Measurements from ENCODE around the gene GASK1B. TPM values are rescaled to one million over a fixed set of nuclear protein-coding genes. Genes with fewer than 3 reads are reported as not detected.

Gene GASK1B
- polyA plus RNA-seq, 1 donor (not counting 4 experiments of a cell fraction or from before 2014, with no cell fraction given), result 2.1 TPM

DNA sequence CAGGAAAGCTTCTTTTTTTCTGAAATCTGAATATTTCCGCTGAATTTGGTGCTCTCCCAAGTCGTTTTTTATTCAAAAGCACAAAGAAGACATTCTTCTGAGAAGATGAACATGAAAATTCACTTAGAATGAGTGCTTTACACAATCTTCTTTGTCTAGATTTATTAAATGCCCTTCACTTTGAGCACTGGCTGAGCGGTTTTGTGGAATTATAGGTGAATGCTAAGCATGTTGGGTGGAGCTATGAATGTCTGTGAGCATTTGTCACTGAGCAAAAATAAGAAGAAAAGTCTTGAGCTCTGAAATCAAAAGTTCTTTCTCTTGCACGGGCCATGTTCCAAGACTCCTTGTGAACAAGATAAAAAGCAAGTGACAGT lies 13.1 kb downstream of the GASK1B start:
- peaks cover 13% of the 10 kb centered on the region for H3K4me1 ChIP-seq (ENCODE audit: control insufficient read depth, extremely low read depth, insufficient read depth, low read length)
- H3K4me3 ChIP-seq (ENCODE audit: control insufficient read depth in 2 of 3, extremely low read depth in 1 of 3, insufficient read depth in 2 of 3, low read depth in 1 of 3, low read length in 3 of 3), result no peak overlapping the region
- no peak for TF ChIP-seq CTCF (optimal IDR thresholded peaks at IDR 0.05 in 1 of 3, IDR thresholded peaks at IDR 0.05 in 1 of 3, conservative IDR thresholded peaks at IDR 0.05 in 1 of 3; ENCODE audit: extremely low read depth in 1 of 3, insufficient read depth in 2 of 3, low read length in 3 of 3)
- TF ChIP-seq EZH2 (IDR thresholded peaks at IDR 0.05; ENCODE audit: low read length), result no peak
- DNase-seq (ENCODE audit: low read depth, low spot score) (no peak), FAIRE-seq (no peak)
- no peaks in the 10 kb centered on the region for H4K20me1 ChIP-seq (ENCODE audit: control insufficient read depth, extremely low read depth, insufficient read depth, low read length)
- no peaks in the 10 kb centered on the region for H3K9me1 ChIP-seq (ENCODE audit: control insufficient read depth, extremely low read depth, insufficient read depth, low read length)
- dilution Hi-C loops (cut with MboI; ENCODE audit: extremely low pct_ligation_motif_present, low sequenced_read_pairs), result no loop called here
- H3K4me2 ChIP-seq (ENCODE audit: control insufficient read depth, extremely low read depth, insufficient read depth, low read depth, low read length), result no peak overlapping the region
- H3K36me3 ChIP-seq (ENCODE audit: control insufficient read depth in 2 of 2, extremely low read depth in 1 of 2, insufficient read depth in 2 of 2, low read length in 2 of 2), result no peaks in the 10 kb centered on the region
- H3K79me2 ChIP-seq (ENCODE audit: control insufficient read depth, insufficient read depth, low read length), result no peaks in the 10 kb centered on the region
- H3K27ac ChIP-seq (ENCODE audit: control insufficient read depth, insufficient read depth, low read length), result peak overlapping the region; percentile 31
- no peaks in the 10 kb centered on the region for H3K27me3 ChIP-seq (ENCODE audit: control insufficient read depth, extremely low read depth, insufficient read depth, low read length)
- no peak overlapping the region for H3K9ac ChIP-seq (ENCODE audit: control insufficient read depth, extremely low read depth, insufficient read depth, low read length)
- H2AFZ ChIP-seq (ENCODE audit: control insufficient read depth, low read length), result no peak overlapping the region
- no peaks in the 10 kb centered on the region for H3K9me3 ChIP-seq (ENCODE audit: control insufficient read depth, low read depth, low read length)

GRCh38 chr4:158159054-158159717 lies 13.6 kb downstream of the GASK1B start:
- Histone ChIP-seq H3K9ac (ENCODE audit: control insufficient read depth, extremely low read depth, insufficient read depth, low read length) (no peak overlapping the region), H3K79me2 (ENCODE audit: control insufficient read depth, insufficient read depth, low read length) (no peaks in the 10 kb centered on the region), H3K4me3 (ENCODE audit: control insufficient read depth in 2 of 3, extremely low read depth in 1 of 3, insufficient read depth in 2 of 3, low read depth in 1 of 3, low read length in 3 of 3) (no peak overlapping the region), H3K9me3 (ENCODE audit: control insufficient read depth, low read depth, low read length) (no peaks in the 10 kb centered on the region), H2AFZ (ENCODE audit: control insufficient read depth, low read length) (peak overlapping the region; percentile 57), H3K9me1 (ENCODE audit: control insufficient read depth, extremely low read depth, insufficient read depth, low read length) (no peaks in the 10 kb centered on the region), H3K4me1 (ENCODE audit: control insufficient read depth, extremely low read depth, insufficient read depth, low read length) (peaks cover 13% of the 10 kb centered on the region), H3K27me3 (ENCODE audit: control insufficient read depth, extremely low read depth, insufficient read depth, low read length) (no peaks in the 10 kb centered on the region), H3K4me2 (ENCODE audit: control insufficient read depth, extremely low read depth, insufficient read depth, low read depth, low read length) (no peak overlapping the region), H4K20me1 (ENCODE audit: control insufficient read depth, extremely low read depth, insufficient read depth, low read length) (no peaks in the 10 kb centered on the region), H3K27ac (ENCODE audit: control insufficient read depth, insufficient read depth, low read length) (peak overlapping the region; percentile 39), H3K36me3 (ENCODE audit: control insufficient read depth in 2 of 2, extremely low read depth in 1 of 2, insufficient read depth in 2 of 2, low read length in 2 of 2) (no peaks in the 10 kb centered on the region)
- TF ChIP-seq CTCF (optimal IDR thresholded peaks at IDR 0.05 in 1 of 3, IDR thresholded peaks at IDR 0.05 in 1 of 3, conservative IDR thresholded peaks at IDR 0.05 in 1 of 3; ENCODE audit: extremely low read depth in 1 of 3, insufficient read depth in 2 of 3, low read length in 3 of 3) (no peak), EZH2 (IDR thresholded peaks at IDR 0.05; ENCODE audit: low read length) (no peak)
- FAIRE-seq, result peak; percentile 98
- DNase-seq (ENCODE audit: low read depth, low spot score), result peak; percentile 58
- dilution Hi-C loops (cut with MboI; ENCODE audit: extremely low pct_ligation_motif_present, low sequenced_read_pairs), result no loop called here
